Activated CD8-positive, alpha-beta memory T cell treated with anti-CD3 and anti-CD28 coated beads, Interleukin-2, amount 50 U/mL, for 1 hour (primary cell): ENCODE results near the gene TRIM56.
"Not testable (repeated sequence)": the region's sequence is repeated elsewhere in the genome, so short reads cannot be mapped to it uniquely, and the experiment has no call there.

ENCODE experiments used
- DNase-seq: peaks from one replicate; pipeline ENCODE4 v3.0.0-alpha.2; 2020; ENCODE audit errors: extremely low read depth

Gene TRIM56

GRCh38 chr7:101113836-101114235, 28.6 kb downstream of the TRIM56 start:
- DNase-seq, result no peak

- DNase-seq, result no peak
Measured at GRCh38 chr7:101114492-101114891, 29.2 kb downstream of the TRIM56 start.

- DNase-seq, result no peak
Measured at GRCh38 chr7:101115215-101115614, 29.9 kb downstream of the TRIM56 start.

- DNase-seq, result no peak
Measured at GRCh38 chr7:101116898-101117297, 31.6 kb downstream of the TRIM56 start.

GRCh38 chr7:101118856-101119255, 33.6 kb downstream of the TRIM56 start:
- DNase-seq, result no peak

- DNase-seq, result no peak
Measured at GRCh38 chr7:101119876-101120275, 34.6 kb downstream of the TRIM56 start.

- DNase-seq, result no peak
Measured at GRCh38 chr7:101120315-101120714, 35.0 kb downstream of the TRIM56 start.

GRCh38 chr7:101121631-101121990, 36.3 kb downstream of the TRIM56 start:
- not testable (repeated sequence) for DNase-seq

- DNase-seq, result no peak
Measured at GRCh38 chr7:101121991-101122932, 37.0 kb downstream of the TRIM56 start.

GRCh38 chr7:101122933-101123702, 37.8 kb downstream of the TRIM56 start:
- no peak for DNase-seq

GRCh38 chr7:101123703-101124068, 38.4 kb downstream of the TRIM56 start:
- DNase-seq, result no peak

- no peak for DNase-seq
Measured at GRCh38 chr7:101124376-101125056, 39.2 kb downstream of the TRIM56 start.

- no peak for DNase-seq
Measured at GRCh38 chr7:101125989-101126650, 40.8 kb downstream of the TRIM56 start.

GRCh38 chr7:101126651-101127459, 41.6 kb downstream of the TRIM56 start, which contains the start of gene SERPINE1:
TSS of gene SERPINE1 (plus strand) at chr7:101127104. CDS start at chr7:101128394, 1,290 bp downstream.
- DNase-seq, result peak; percentile 40

GRCh38 chr7:101127460-101128039, 42.3 kb downstream of the TRIM56 start:
- DNase-seq, result no peak

- no peak for DNase-seq
Measured at GRCh38 chr7:101128040-101128834, 43.0 kb downstream of the TRIM56 start.

GRCh38 chr7:101129603-101130117, 44.4 kb downstream of the TRIM56 start:
- no peak for DNase-seq

- not testable (repeated sequence) for DNase-seq
Measured at GRCh38 chr7:101132626-101133600, 47.6 kb downstream of the TRIM56 start.
